DND-41 (cell line): ENCODE results near the gene PIK3C2B.

Experiments used
- ATAC-seq: fragments of 200-7000 bp; cut with Tn5 transposase; 3 replicates; pipeline ENCODE4 v1.9.1; 2021; ENCODE audit warnings: low read depth; ENCODE audit not compliant: insufficient read depth
- DNase-seq: peaks from one replicate; pipeline ENCODE4 v3.0.0-alpha.2; 2020
- H2AFZ ChIP-seq: 2 replicates; pipeline ENCODE4 v1.6.0; 2012; ENCODE audit warnings: low read depth, low read length
- H3K27ac ChIP-seq: 2 replicates; pipeline ENCODE4 v1.5.1; 2012; ENCODE audit warnings: low read length, inconsistent platforms
- H3K27me3 ChIP-seq: fragments of 200-600 bp; sonication (generic); 2 replicates; pipeline ENCODE4 v1.6.0; 2012; ENCODE audit warnings: low read length, mild to moderate bottlenecking, inconsistent platforms; ENCODE audit not compliant: insufficient read depth, poor library complexity
- H3K36me3 ChIP-seq: 2 replicates; pipeline ENCODE4 v1.5.1; 2012; ENCODE audit warnings: low read length, inconsistent platforms; ENCODE audit not compliant: insufficient read depth
- H3K4me1 ChIP-seq: 2 replicates; pipeline ENCODE4 v1.5.1; 2012; ENCODE audit warnings: mild to moderate bottlenecking, low read length; ENCODE audit not compliant: insufficient read depth
- H3K4me2 ChIP-seq: 2 replicates; pipeline ENCODE4 v1.6.0; 2012; ENCODE audit warnings: mild to moderate bottlenecking, moderate library complexity, low read length, inconsistent platforms; ENCODE audit not compliant: insufficient read depth
- H3K4me3 ChIP-seq, 2 experiments: fragments of 200-600 bp in 1 of 2; shearing (Covaris generic) in 1 of 2; 2 replicates each; pipeline ENCODE4 v1.5.1; 2012 to 2016; ENCODE audit warnings: inconsistent platforms in 2 of 2, low read length in 2 of 2, mild to moderate bottlenecking in 2 of 2, low read depth in 1 of 2, moderate library complexity in 1 of 2
- H3K79me2 ChIP-seq: 2 replicates; pipeline ENCODE4 v1.6.0; 2012; ENCODE audit warnings: low read length, inconsistent platforms; ENCODE audit not compliant: insufficient read depth
- H3K9ac ChIP-seq: 2 replicates; pipeline ENCODE4 v1.6.0; 2012; ENCODE audit warnings: low read depth, mild to moderate bottlenecking, inconsistent platforms, low read length, moderate library complexity
- H3K9me3 ChIP-seq: 2 replicates; pipeline ENCODE4 v1.5.1; 2012; ENCODE audit warnings: low read length, moderate library complexity, mild to moderate bottlenecking, inconsistent platforms; ENCODE audit not compliant: insufficient read depth, severe bottlenecking
- H4K20me1 ChIP-seq: 2 replicates; pipeline ENCODE4 v1.6.0; 2012; ENCODE audit warnings: low read length; ENCODE audit not compliant: insufficient read depth
- EZH2 ChIP-seq: IDR thresholded peaks from 3 replicates; pipeline ENCODE4 v1.6.1; 2012; ENCODE audit warnings: borderline replicate concordance, low read depth, mild to moderate bottlenecking, moderate library complexity, low read length, inconsistent platforms; ENCODE audit not compliant: severe bottlenecking
- TF ChIP-seq, protein P1 (sequence below): IDR thresholded peaks from 2 replicates; pipeline ENCODE4 v1.5.1; 2012; ENCODE audit warnings: borderline replicate concordance, low read length, moderate library complexity, mild to moderate bottlenecking; ENCODE audit not compliant: poor library complexity, severe bottlenecking; ENCODE audit errors: extremely low read depth

Gene PIK3C2B

DNA sequence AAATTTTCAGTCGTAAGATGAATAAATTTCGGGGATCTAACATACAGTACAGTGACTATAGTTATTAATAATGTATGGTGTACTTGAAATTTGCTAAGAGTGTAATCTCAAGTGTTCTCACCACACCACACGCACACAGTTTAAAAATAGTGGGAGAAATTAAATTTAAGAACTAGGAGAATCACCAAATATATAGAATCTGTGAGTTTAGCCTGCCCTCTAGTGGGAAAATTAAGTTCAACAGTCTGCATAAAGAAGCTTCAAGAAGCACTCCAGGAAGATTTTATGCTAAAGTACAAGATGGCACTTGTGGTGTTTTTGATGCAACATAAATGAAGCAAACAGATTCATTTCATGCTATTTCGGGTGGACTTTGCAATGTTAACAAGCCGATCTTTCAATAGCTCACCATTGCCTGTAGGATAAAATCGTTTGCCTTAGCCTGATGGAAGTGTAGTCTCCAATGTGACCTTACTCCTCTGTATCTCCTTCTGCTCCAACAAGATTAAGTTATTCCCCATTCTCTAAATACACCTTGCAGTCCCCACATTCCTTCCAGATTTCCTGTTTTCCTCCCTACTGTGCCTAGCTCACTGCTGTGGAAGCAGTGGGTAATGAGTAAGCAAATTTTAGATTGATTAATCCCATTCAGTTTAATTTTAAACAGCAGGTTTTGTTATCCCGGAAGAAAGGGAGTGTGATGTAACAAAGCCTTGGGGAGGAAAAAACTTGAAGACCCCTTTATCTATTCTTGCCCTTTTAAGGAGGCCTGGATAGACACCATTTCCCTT lies 8.7 kb upstream of the PIK3C2B start:
- Histone ChIP-seq H3K9ac (no peak overlapping the region), H3K4me3 (no peak overlapping the region), H3K4me2 (no peak overlapping the region), H3K79me2 (no peaks in the 10 kb centered on the region), H4K20me1 (no peaks in the 10 kb centered on the region), H2AFZ (peak overlapping the region; percentile 46), H3K27me3 (no peaks in the 10 kb centered on the region), H3K36me3 (no peaks in the 10 kb centered on the region), H3K9me3 (no peaks in the 10 kb centered on the region), H3K4me1 (peaks cover 32% of the 10 kb centered on the region), H3K27ac (peak overlapping the region; percentile 46)
- ATAC-seq, result peak; percentile 30; the same call in 2 of the 3 replicates
- TF ChIP-seq, protein P1, sequence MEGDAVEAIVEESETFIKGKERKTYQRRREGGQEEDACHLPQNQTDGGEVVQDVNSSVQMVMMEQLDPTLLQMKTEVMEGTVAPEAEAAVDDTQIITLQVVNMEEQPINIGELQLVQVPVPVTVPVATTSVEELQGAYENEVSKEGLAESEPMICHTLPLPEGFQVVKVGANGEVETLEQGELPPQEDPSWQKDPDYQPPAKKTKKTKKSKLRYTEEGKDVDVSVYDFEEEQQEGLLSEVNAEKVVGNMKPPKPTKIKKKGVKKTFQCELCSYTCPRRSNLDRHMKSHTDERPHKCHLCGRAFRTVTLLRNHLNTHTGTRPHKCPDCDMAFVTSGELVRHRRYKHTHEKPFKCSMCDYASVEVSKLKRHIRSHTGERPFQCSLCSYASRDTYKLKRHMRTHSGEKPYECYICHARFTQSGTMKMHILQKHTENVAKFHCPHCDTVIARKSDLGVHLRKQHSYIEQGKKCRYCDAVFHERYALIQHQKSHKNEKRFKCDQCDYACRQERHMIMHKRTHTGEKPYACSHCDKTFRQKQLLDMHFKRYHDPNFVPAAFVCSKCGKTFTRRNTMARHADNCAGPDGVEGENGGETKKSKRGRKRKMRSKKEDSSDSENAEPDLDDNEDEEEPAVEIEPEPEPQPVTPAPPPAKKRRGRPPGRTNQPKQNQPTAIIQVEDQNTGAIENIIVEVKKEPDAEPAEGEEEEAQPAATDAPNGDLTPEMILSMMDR, result peak; percentile 89
- TF ChIP-seq EZH2, result no peak
- peak; percentile 39 for DNase-seq

DNA sequence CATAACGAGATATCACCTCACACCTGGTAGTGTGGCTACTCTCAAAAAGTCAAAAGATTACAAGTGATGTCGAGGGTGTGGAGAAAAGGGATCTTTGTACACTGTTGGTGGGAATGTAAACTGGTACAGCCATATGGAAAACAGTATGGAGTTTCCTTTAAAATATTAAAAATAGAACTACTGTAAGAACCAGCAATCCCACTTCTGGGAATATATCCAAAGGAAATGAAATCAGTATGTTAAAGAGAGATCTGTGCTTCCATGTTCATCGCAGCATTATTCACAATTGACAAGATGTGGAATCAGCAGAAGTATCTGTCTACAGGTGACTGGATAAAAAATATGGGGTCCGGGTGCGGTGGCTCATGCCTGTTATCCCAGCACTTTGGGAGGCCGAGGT lies 7.6 kb upstream of the PIK3C2B start:
- H3K36me3 ChIP-seq, result no peaks in the 10 kb centered on the region
- H3K27ac ChIP-seq, result no peak overlapping the region
- H3K79me2 ChIP-seq, result no peaks in the 10 kb centered on the region
- H3K4me1 ChIP-seq, result peaks cover 23% of the 10 kb centered on the region
- ATAC-seq (no peak), DNase-seq (no peak)
- H3K9me3 ChIP-seq, result no peaks in the 10 kb centered on the region
- H2AFZ ChIP-seq, result no peak overlapping the region
- no peak overlapping the region for H3K4me2 ChIP-seq
- TF ChIP-seq EZH2, result no peak
- TF ChIP-seq, protein P1, result no peak
- H4K20me1 ChIP-seq, result no peaks in the 10 kb centered on the region
- H3K4me3 ChIP-seq, result no peak overlapping the region
- no peak overlapping the region for H3K9ac ChIP-seq
- no peaks in the 10 kb centered on the region for H3K27me3 ChIP-seq

DNA sequence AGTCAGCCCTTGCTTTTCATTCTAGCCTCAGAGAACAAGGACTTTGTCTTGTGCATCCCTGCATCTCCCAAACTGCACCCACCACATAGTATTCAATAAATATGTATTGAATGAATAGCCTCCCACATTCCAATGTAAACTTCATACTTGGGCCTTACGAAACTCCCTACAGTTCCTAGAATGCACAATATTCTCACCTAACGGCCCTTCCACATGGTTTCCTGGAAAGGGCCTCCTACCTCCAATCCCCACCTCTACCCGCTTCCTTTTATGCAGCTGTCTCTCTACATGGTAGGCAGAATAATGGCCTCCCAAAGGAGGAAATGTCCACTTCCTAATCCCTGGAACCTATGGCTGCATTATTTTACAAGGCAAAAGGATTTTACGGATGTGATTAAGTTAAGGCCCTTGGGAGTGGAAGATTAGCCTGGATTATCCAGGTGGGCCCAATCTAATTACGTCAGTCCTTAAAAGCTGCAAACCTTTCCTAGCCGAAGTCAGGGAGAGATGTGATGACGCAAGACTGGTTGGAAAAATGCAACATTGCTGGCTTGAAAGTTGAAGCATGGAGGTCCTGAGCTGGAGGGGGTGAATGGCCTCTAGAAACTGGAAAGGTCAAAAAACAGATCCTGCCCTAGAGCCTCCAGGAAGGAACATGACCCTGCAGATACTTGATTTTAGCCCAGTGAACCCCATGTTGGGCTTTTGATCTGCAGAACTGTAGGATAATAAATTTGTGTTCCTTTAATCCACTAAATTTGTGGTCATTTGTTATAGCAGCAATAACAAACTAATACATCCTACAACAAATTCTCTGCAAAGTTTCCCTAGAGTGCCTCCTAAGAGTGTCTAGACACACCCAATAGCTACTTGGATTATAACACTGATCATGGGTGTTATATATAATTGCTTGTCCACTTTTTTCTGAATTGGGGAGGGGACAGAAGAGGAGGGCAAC lies 5.2 kb upstream of the PIK3C2B start:
- H3K9me3 ChIP-seq, result no peaks in the 10 kb centered on the region
- H3K27ac ChIP-seq, result no peak overlapping the region
- H2AFZ ChIP-seq, result no peak overlapping the region
- no peak for TF ChIP-seq EZH2
- H4K20me1 ChIP-seq, result no peaks in the 10 kb centered on the region
- no peaks in the 10 kb centered on the region for H3K27me3 ChIP-seq
- H3K9ac ChIP-seq, result no peak overlapping the region
- peaks cover 24% of the 10 kb centered on the region for H3K4me1 ChIP-seq
- ATAC-seq (no peak), DNase-seq (no peak)
- H3K36me3 ChIP-seq, result no peaks in the 10 kb centered on the region
- no peaks in the 10 kb centered on the region for H3K79me2 ChIP-seq
- no peak overlapping the region for H3K4me3 ChIP-seq
- no peak overlapping the region for H3K4me2 ChIP-seq
